SK-N-SH (cell line): Measurements from ENCODE around the gene DTNA. TPM values are rescaled to one million over a fixed set of nuclear protein-coding genes. Genes with fewer than 3 reads are reported as not detected.

Source experiments
- CTCF ChIA-PET: fragments of 300-600, 350-600 bp; formaldehyde crosslinking; extraction: SDS; loops from one replicate; lab custom pipeline; 2021; lab: Yijun Ruan, JAX
- POLR2A ChIA-PET: fragments of 350-600 bp; sonication (Branson Sonifier 250); formaldehyde crosslinking; extraction: SDS; loops from one replicate; lab custom pipeline; 2020; ENCODE audit warnings: antibody characterized with exemption, inconsistent platforms; lab: Yijun Ruan, JAX
- DNase-seq: peaks from one replicate; pipeline ENCODE4 v3.0.0; 2012
- H2AFZ ChIP-seq: fragments of 200-600 bp; sonication (generic); 2 replicates; pipeline ENCODE4 v1.8.1; 2016; ENCODE audit warnings: antibody characterized with exemption, mild to moderate bottlenecking, low read depth
- H3F3A ChIP-seq: fragments of 200-600 bp; sonication (generic); replicated peaks from 2 replicates; pipeline ENCODE3; 2016; ENCODE audit warnings: antibody characterized with exemption, mild to moderate bottlenecking; ENCODE audit not compliant: insufficient read depth
- H3K27ac ChIP-seq, 2 experiments: fragments of 200-500 bp in 1 of 2; fragments of 200-600 bp in 1 of 2; sonication (Bioruptor generic) in 1 of 2; sonication (generic), shearing (Covaris generic) in 1 of 2; 2 replicates each; pipeline versions ENCODE4 v1.5.1 to v1.6.1; 2014 to 2016; ENCODE audit warnings: low read depth in 2 of 2, inconsistent platforms in 1 of 2, low read length in 1 of 2, mild to moderate bottlenecking in 1 of 2, mixed read lengths in 1 of 2
- H3K27me3 ChIP-seq: fragments of 200-600 bp; sonication (generic), shearing (Covaris generic); 2 replicates; pipeline ENCODE4 v1.6.1; 2016; ENCODE audit warnings: mixed run types; ENCODE audit not compliant: insufficient read depth
- H3K36me3 ChIP-seq, 2 experiments: fragments of 200-500 bp in 1 of 2; fragments of 200-600 bp in 1 of 2; sonication (Bioruptor generic) in 1 of 2; sonication (generic) in 1 of 2; replicated peaks in 1 of 2; 2 replicates each; pipeline versions ENCODE3 to v1.5.1; 2014 to 2016; ENCODE audit warnings: low read length in 1 of 2, mild to moderate bottlenecking in 1 of 2; ENCODE audit not compliant: insufficient read depth in 2 of 2, control insufficient read depth in 1 of 2
- H3K4me1 ChIP-seq, 2 experiments: fragments of 200-500 bp in 1 of 2; fragments of 200-600 bp in 1 of 2; sonication (Bioruptor generic) in 1 of 2; sonication (generic), shearing (Covaris generic) in 1 of 2; 2 replicates each; pipeline versions ENCODE4 v1.5.1 to v1.6.1; 2014 to 2016; ENCODE audit warnings: low read depth in 1 of 2, low read length in 1 of 2, mixed run types in 1 of 2; ENCODE audit not compliant: insufficient read depth in 2 of 2, control insufficient read depth in 1 of 2
- H3K4me2 ChIP-seq: fragments of 200-600 bp; sonication (generic), shearing (Covaris generic); 2 replicates; pipeline ENCODE4 v1.6.1; 2017; ENCODE audit warnings: mixed run types
- H3K4me3 ChIP-seq, 2 experiments: fragments of 200-500 bp in 1 of 2; fragments of 200-600 bp in 1 of 2; sonication (Bioruptor generic) in 1 of 2; sonication (generic), shearing (Covaris generic) in 1 of 2; 2 replicates each; pipeline versions ENCODE4 v1.5.1 to v1.8.1; 2014 to 2016; ENCODE audit warnings: low read depth in 2 of 2, inconsistent platforms in 1 of 2, low read length in 1 of 2, mild to moderate bottlenecking in 1 of 2, mixed read lengths in 1 of 2, moderate library complexity in 1 of 2
- H3K79me2 ChIP-seq: fragments of 200-600 bp; sonication (generic); 2 replicates; pipeline ENCODE4 v1.8.1; 2017; ENCODE audit warnings: mild to moderate bottlenecking; ENCODE audit not compliant: insufficient read depth
- H3K9ac ChIP-seq: fragments of 200-600 bp; sonication (generic); 2 replicates; pipeline ENCODE4 v1.6.1; 2017; ENCODE audit warnings: mixed run types
- H3K9me2 ChIP-seq: fragments of 200-600 bp; sonication (generic); 2 replicates; pipeline ENCODE4 v1.6.1; 2017; ENCODE audit warnings: mixed run types
- H3K9me3 ChIP-seq: fragments of 200-600 bp; sonication (generic); 2 replicates; pipeline ENCODE4 v1.6.1; 2017; ENCODE audit warnings: mixed run types, mild to moderate bottlenecking, moderate library complexity
- H4K20me1 ChIP-seq: fragments of 200-600 bp; sonication (generic); 2 replicates; pipeline ENCODE4 v1.6.1; 2017; ENCODE audit warnings: mild to moderate bottlenecking, mixed run types; ENCODE audit not compliant: insufficient read depth
- CHD2 ChIP-seq: fragments of 150-350 bp; IDR thresholded peaks from 2 replicates; pipeline ENCODE4 v1.6.1; 2018; ENCODE audit warnings: low read length; ENCODE audit not compliant: partially characterized antibody
- CTCF ChIP-seq: fragments of 200-600 bp; sonication (generic); IDR thresholded peaks from 2 replicates; pipeline ENCODE4 v1.6.1; 2017; ENCODE audit warnings: antibody characterized with exemption, mild to moderate bottlenecking, moderate library complexity
- ELF1 ChIP-seq: IDR thresholded peaks from 2 replicates; pipeline ENCODE4 v1.4.0; 2012
- FOXJ3 ChIP-seq: sonication (generic); formaldehyde crosslinking; IDR thresholded peaks from 2 replicates; pipeline ENCODE4 v1.5.1; 2020; ENCODE audit warnings: mild to moderate bottlenecking, missing genetic modification reagents
- GABPA ChIP-seq: IDR thresholded peaks from 2 replicates; pipeline ENCODE4 v1.4.0; 2012; ENCODE audit warnings: low read depth, mild to moderate bottlenecking
- GATA2 ChIP-seq: sonication (generic); formaldehyde crosslinking; IDR thresholded peaks from 2 replicates; pipeline ENCODE4 v1.5.0; 2020; ENCODE audit warnings: mild to moderate bottlenecking, missing genetic modification reagents
- MAX ChIP-seq: IDR thresholded peaks from 2 replicates; pipeline ENCODE4 v1.4.0; 2012; ENCODE audit warnings: low read depth
- MEF2A ChIP-seq: IDR thresholded peaks from 2 replicates; pipeline ENCODE4 v1.4.0; 2012; ENCODE audit warnings: low read depth, borderline replicate concordance
- MXI1 ChIP-seq: IDR thresholded peaks from 2 replicates; pipeline ENCODE4 v1.6.1; 2012; ENCODE audit warnings: mild to moderate bottlenecking, low read depth, low read length, improper control_type of control experiment
- NFIC ChIP-seq: IDR thresholded peaks from 2 replicates; pipeline ENCODE4 v1.4.0; 2012; ENCODE audit warnings: borderline replicate concordance
- NRF1 ChIP-seq: IDR thresholded peaks from 2 replicates; pipeline ENCODE4 v1.6.1; 2012; ENCODE audit warnings: low read depth, mild to moderate bottlenecking, low read length
- RCOR1 ChIP-seq: fragments of 150-350 bp; IDR thresholded peaks from 2 replicates; pipeline ENCODE4 v1.6.1; 2017; ENCODE audit warnings: antibody characterized with exemption, low read length
- RFX5 ChIP-seq: IDR thresholded peaks from 2 replicates; pipeline ENCODE4 v1.6.1; 2012; ENCODE audit warnings: mild to moderate bottlenecking, improper control_type of control experiment, low read length
- TAF1 ChIP-seq: IDR thresholded peaks from 2 replicates; pipeline ENCODE4 v1.6.1; 2012; ENCODE audit warnings: low read depth, mild to moderate bottlenecking, low read length, moderate library complexity, borderline replicate concordance
- TEAD4 ChIP-seq: IDR thresholded peaks from 2 replicates; pipeline ENCODE4 v1.4.0; 2012; ENCODE audit warnings: mild to moderate bottlenecking, borderline replicate concordance; ENCODE audit not compliant: insufficient read depth
- ZBTB33 ChIP-seq: IDR thresholded peaks from 2 replicates; pipeline ENCODE4 v1.4.0; 2012; ENCODE audit warnings: low read depth, borderline replicate concordance
- WGBS: methylation state at CpG from one replicate; pipeline ENCODE4 v1.1.6; 2017; ENCODE audit warnings: low lambda C conversion rate; 5-methylcytosine and 5-hydroxymethylcytosine counted together
- polyA plus RNA-seq, 3 experiments: library from polyadenylated mRNA; depleted of rRNA; stranded (reverse); fragments of >200 nt; gene quantifications; 2 replicates each; pipeline ENCODE4 v1.2.3, GENCODE V29; 2012

The DTNA gene
- polyA plus RNA-seq, 1 of the 3 experiments (the other 2 are of a cell fraction), result 7.9 TPM

- no peak overlapping the region for H3K4me3 ChIP-seq
- H3K79me2 ChIP-seq, result no peaks in the 10 kb centered on the region
- ChIA-PET POLR2A (no interaction called here), CTCF (interaction anchor here (1.2 kb wide), 1 partner anchor 15 kb away, joined by 3 read pairs; no protein-coding TSS in a partner anchor)
- no peaks in the 10 kb centered on the region for H4K20me1 ChIP-seq
- no peak overlapping the region for H3K4me2 ChIP-seq
- WGBS, result 88% methylated on average over 6 of the region's 6 CpGs
- no peak overlapping the region for H2AFZ ChIP-seq
- H3K9me3 ChIP-seq, result no peaks in the 10 kb centered on the region
- TF ChIP-seq TAF1, result no peak
- TF ChIP-seq RFX5, result no peak
- no peaks in the 10 kb centered on the region for H3K4me1 ChIP-seq
- no peak for DNase-seq
- H3K27ac ChIP-seq, result no peak overlapping the region
- H3K27me3 ChIP-seq, result no peaks in the 10 kb centered on the region
- no peaks in the 10 kb centered on the region for H3K36me3 ChIP-seq
- H3K9ac ChIP-seq, result no peak overlapping the region
- H3F3A ChIP-seq, result no peaks in the 10 kb centered on the region
- H3K9me2 ChIP-seq, result no peaks in the 10 kb centered on the region
Observed at GRCh38 chr18:34884436-34884835, 174.3 kb downstream of the DTNA start.

- no peak overlapping the region for H3K4me3 ChIP-seq
- no peak overlapping the region for H3K9ac ChIP-seq
- no peaks in the 10 kb centered on the region for H4K20me1 ChIP-seq
- WGBS, result 84% methylated on average over 1 of the region's 1 CpG
- TF ChIP-seq NFIC (no peak), CTCF (no peak), MAX (no peak), MXI1 (no peak), MEF2A (no peak), CHD2 (no peak), FOXJ3 (CRISPR knock-in tag) (no peak), ZBTB33 (no peak), RFX5 (no peak), NRF1 (no peak), GABPA (no peak), TEAD4 (no peak), RCOR1 (no peak), GATA2 (CRISPR knock-in tag) (no peak), ELF1 (no peak)
- DNase-seq, result no peak
- no peaks in the 10 kb centered on the region for H3K27me3 ChIP-seq
- no peaks in the 10 kb centered on the region for H3K9me3 ChIP-seq
- no peaks in the 10 kb centered on the region for H3K4me1 ChIP-seq
- H3K27ac ChIP-seq, result no peak overlapping the region
- H2AFZ ChIP-seq, result no peak overlapping the region
- ChIA-PET CTCF (interaction anchor here (1.1 to 1.4 kb wide), 3 partner anchors 11 to 120 kb away, joined by 3 to 4 read pairs (median 3); no protein-coding TSS in a partner anchor), POLR2A (no interaction called here)
- no peaks in the 10 kb centered on the region for H3K36me3 ChIP-seq
- no peaks in the 10 kb centered on the region for H3F3A ChIP-seq
- H3K4me2 ChIP-seq, result no peak overlapping the region
- H3K79me2 ChIP-seq, result no peaks in the 10 kb centered on the region
- H3K9me2 ChIP-seq, result no peaks in the 10 kb centered on the region
Observed at GRCh38 chr18:34886177-34886576, 176.1 kb downstream of the DTNA start.
